ENCODE measurements around the gene BAIAP2L1. TPM values are rescaled to one million over a fixed set of nuclear protein-coding genes. Genes with fewer than 3 reads are reported as not detected.
"Not testable (repeated sequence)": the region's sequence is repeated elsewhere in the genome, so short reads cannot be mapped to it uniquely, and the experiment has no call there.

BAIAP2L1 gene, protein sequence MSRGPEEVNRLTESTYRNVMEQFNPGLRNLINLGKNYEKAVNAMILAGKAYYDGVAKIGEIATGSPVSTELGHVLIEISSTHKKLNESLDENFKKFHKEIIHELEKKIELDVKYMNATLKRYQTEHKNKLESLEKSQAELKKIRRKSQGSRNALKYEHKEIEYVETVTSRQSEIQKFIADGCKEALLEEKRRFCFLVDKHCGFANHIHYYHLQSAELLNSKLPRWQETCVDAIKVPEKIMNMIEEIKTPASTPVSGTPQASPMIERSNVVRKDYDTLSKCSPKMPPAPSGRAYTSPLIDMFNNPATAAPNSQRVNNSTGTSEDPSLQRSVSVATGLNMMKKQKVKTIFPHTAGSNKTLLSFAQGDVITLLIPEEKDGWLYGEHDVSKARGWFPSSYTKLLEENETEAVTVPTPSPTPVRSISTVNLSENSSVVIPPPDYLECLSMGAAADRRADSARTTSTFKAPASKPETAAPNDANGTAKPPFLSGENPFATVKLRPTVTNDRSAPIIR
- 1 to 10 TPM; 2.3 to 3.0 TPM for total RNA-seq

DNA sequence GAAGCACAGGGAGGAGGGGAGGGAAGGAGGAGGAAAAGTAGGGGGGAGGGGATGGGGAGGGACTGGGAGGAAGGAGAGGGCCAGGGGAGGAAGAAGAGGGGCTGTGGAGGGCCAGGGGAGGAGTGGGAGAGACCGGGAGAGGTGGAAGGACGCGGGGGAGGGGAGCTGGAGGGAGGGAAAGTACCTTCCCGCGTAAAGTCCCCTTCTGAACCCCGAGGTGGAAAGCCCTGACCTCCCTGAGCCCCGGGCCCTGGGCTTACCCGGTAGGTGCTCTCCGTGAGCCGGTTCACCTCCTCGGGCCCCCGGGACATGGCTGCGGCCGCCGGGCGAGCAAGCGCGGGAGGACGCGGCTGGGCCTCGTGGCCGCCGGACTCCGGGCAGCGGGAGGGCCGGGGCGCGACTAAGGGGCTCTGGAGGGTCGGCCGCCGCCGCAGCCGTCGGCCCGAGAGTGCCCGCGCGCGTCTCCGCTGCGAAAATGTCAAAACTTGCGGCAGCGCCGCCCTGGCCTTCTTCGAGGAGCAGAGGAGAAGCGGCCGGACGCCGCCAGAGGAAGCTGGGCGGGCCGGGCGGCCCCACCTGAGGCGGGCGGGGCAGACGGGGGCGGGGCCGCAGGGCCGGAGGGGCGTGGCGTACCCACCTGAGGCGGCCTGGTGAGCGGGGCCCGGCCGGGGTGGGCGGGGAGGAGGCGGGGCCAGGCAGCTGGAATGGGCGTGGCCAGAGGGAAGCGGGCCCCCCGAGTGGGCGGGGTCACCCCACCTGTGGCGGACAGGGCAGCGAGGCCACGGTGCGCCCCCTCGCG, at the start of gene BAIAP2L1:
Gene BAIAP2L1, minus strand, starts transcription at position 549 of the 799 bp plus-strand sequence. Its CDS starts 238 bp downstream, at position 311.
- CTCF ChIA-PET = interaction anchor here (0.5 to 1.6 kb wide), 4 partner anchors 18 to 1310 kb away, joined by 3 to 4 read pairs (median 3); no protein-coding TSS in a partner anchor
- POLR2A ChIA-PET = interaction anchor here (0.6 kb wide), 1 partner anchor 47 kb away, joined by 4 read pairs; no protein-coding TSS in a partner anchor
- Mint-ChIP-seq H3K27ac (no peak within 1 kb of the TSS), H3K9me3 (ENCODE audit: low read depth) (no peaks in the 10 kb centered on the region), H3K4me1 (peaks cover 7% of the 10 kb centered on the region), H3K4me3 (peak within 1 kb of the TSS; percentile 21), H3K27me3 (peaks cover 20% of the 10 kb centered on the region), H3K36me3 (ENCODE audit: low read depth) (no peaks in the 10 kb centered on the region)
- intact Hi-C loops (cut with DNase I, micrococcal nuclease) = loop anchor here (1.0 to 5.0 kb wide), 8 partner anchors 106 to 742 kb away; partner anchors contain the start of genes BRI3 (in 2 of the 2), BHLHA15 (in 1 of the 2), LMTK2 (in 1 of the 2) and SMURF1 (in 1 of the 2)
- DNase-seq = peak; percentile 93
- peak; percentile 89 for ATAC-seq

DNA sequence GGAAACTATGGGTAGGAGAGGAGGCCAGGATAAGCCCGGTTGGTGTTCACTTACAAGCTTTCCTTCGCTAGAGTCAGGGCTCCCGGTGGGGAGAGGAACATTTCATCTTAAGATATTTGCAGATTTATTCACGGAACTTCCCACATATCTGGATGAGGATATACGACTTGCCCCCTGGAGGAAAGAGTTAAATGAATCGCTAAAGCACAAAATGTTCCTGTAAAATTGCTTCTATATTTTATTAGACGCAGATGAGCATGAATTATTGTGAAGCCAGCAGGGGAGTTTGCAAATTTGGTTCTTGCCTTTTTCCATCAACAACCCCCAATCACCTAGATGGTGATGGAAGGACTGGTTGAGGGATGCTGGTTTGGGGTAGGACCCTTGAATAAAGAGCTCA, 47.9 kb upstream of the BAIAP2L1 start:
- DNase-seq = no peak
- H3K9me3 Mint-ChIP-seq (ENCODE audit: low read depth) = peaks cover 7% of the 10 kb centered on the region
- ATAC-seq = no peak
- intact Hi-C loops (cut with DNase I, micrococcal nuclease) = no loop called here
- ChIA-PET POLR2A (no interaction called here), CTCF (no interaction called here)
- H3K4me1 Mint-ChIP-seq = no peaks in the 10 kb centered on the region
- peaks cover 2% of the 10 kb centered on the region for H3K27me3 Mint-ChIP-seq
- no peak overlapping the region for H3K4me3 Mint-ChIP-seq
- no peaks in the 10 kb centered on the region for H3K36me3 Mint-ChIP-seq (ENCODE audit: low read depth)
- no peak overlapping the region for H3K27ac Mint-ChIP-seq

DNA sequence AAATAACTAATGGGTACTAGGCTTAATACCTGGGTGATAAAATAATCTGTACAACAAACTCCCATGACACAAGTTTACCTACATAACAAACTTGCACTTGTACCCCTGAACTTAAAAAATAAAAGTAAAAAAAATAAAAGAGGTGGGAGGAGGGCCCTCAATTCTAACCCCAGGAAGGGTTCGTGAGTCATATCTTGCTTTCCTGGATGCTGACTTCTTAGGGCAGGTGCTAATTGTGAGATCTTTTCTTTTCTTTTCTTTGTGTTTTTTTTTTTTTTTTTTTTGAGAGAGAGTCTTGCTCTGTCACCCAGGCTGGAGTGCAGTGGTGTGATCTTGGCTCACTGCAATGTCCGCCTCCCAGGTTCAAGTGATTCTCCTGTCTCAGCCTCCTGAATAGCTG, 40.1 kb upstream of the BAIAP2L1 start:
- intact Hi-C loops (cut with DNase I, micrococcal nuclease) = not testable (repeated sequence)

DNA sequence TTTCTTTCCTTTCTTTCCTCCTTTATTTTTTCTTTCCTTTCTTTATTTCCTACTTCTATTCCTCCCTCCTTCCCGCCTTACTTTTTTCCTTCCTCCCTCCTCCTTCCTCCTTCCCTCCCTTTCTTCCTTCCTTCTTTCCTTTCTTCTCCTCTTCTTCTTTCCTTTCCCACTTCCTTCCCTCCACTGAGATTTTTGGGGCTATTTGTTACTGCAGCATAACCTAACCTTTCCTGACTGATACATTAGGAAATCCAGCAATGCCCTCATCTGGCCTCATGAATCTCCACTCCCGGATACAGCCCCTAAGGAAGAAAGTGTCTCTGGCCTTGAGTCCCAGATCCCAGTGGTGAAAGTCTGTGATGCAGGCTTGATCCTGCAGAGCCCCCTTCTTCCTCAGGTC, 38.6 kb upstream of the BAIAP2L1 start:
- ChIA-PET POLR2A (no interaction called here), CTCF (no interaction called here)
- H3K4me3 Mint-ChIP-seq = no peak overlapping the region
- H3K4me1 Mint-ChIP-seq = peaks cover 4% of the 10 kb centered on the region
- intact Hi-C loops (cut with DNase I, micrococcal nuclease) = no loop called here
- DNase-seq = no peak
- H3K27me3 Mint-ChIP-seq = peaks cover 4% of the 10 kb centered on the region
- no peaks in the 10 kb centered on the region for H3K36me3 Mint-ChIP-seq (ENCODE audit: low read depth)
- ATAC-seq = no peak
- peaks cover 2% of the 10 kb centered on the region for H3K9me3 Mint-ChIP-seq (ENCODE audit: low read depth)
- no peak overlapping the region for H3K27ac Mint-ChIP-seq

More for the DNA sequence above, 40.1 kb upstream of the BAIAP2L1 start:
- ATAC-seq = peak; percentile 70
- H3K9me3 Mint-ChIP-seq (ENCODE audit: low read depth); H3K27me3 Mint-ChIP-seq; H3K36me3 Mint-ChIP-seq (ENCODE audit: low read depth); H3K4me1 Mint-ChIP-seq; POLR2A ChIA-PET; H3K27ac Mint-ChIP-seq; CTCF ChIA-PET; DNase-seq; H3K4me3 Mint-ChIP-seq: not testable (repeated sequence)

DNA sequence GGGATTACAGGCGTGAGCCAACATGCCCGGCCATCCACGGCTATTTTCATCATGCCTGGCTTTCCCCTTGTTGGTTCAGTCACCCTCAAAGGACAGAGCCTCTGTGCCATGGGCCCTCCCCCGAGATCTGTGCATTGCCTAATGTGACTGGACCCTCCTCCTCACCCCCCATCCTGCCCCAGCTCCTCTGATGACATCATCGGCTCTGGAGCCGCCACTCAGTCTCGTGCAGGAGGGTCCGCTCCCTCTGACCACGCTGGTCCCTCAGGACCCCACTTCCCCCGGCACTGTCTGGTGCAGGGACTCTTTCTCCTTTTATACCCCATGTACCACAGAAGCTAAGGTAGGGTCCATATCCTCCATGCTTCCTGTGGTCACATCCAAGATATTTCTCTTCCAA, 33.2 kb upstream of the BAIAP2L1 start:
- Mint-ChIP-seq H3K4me1 (peaks cover 4% of the 10 kb centered on the region), H3K36me3 (ENCODE audit: low read depth) (no peaks in the 10 kb centered on the region), H3K27me3 (no peaks in the 10 kb centered on the region), H3K9me3 (ENCODE audit: low read depth) (no peaks in the 10 kb centered on the region), H3K4me3 (no peak overlapping the region), H3K27ac (no peak overlapping the region)
- intact Hi-C loops (cut with DNase I, micrococcal nuclease) = no loop called here
- ATAC-seq (no peak), DNase-seq (no peak)
- ChIA-PET CTCF (interaction anchor here (0.6 to 3.7 kb wide), 7 partner anchors 14 to 407 kb away, joined by 3 to 16 read pairs (median 3); no protein-coding TSS in a partner anchor), POLR2A (no interaction called here)

DNA sequence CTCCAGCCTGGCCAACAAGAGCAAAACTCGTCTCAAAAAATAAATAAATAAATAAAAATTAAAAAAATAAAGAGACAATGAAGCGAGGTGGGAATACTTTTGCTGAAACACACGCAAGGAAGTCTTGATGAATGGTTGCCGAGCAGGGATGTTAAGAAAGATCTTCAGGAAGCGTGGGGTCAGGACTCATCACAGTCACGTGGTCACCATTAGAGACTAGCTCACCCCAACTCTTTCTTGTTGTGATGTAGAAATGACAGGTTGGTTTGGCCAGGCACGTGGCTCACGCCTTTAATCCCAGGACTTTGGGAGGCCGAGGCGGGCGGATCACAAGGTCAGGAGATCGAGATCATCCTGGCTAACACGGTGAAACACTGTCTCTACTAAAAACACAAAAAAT, 28.9 kb upstream of the BAIAP2L1 start:
- Mint-ChIP-seq H3K27me3 (peaks cover 4% of the 10 kb centered on the region), H3K4me1 (no peaks in the 10 kb centered on the region), H3K9me3 (ENCODE audit: low read depth) (no peaks in the 10 kb centered on the region), H3K27ac (no peak overlapping the region), H3K36me3 (ENCODE audit: low read depth) (no peaks in the 10 kb centered on the region), H3K4me3 (no peak overlapping the region)
- ChIA-PET CTCF (interaction anchor here (0.6 to 2.0 kb wide), 6 partner anchors 9 to 412 kb away, joined by 3 to 18 read pairs (median 4); no protein-coding TSS in a partner anchor), POLR2A (interaction anchor here (0.6 kb wide), 1 partner anchor 428 kb away, joined by 6 read pairs; no protein-coding TSS in a partner anchor)
- no peak for DNase-seq
- intact Hi-C loops (cut with DNase I, micrococcal nuclease) = no loop called here
- no peak for ATAC-seq

DNA sequence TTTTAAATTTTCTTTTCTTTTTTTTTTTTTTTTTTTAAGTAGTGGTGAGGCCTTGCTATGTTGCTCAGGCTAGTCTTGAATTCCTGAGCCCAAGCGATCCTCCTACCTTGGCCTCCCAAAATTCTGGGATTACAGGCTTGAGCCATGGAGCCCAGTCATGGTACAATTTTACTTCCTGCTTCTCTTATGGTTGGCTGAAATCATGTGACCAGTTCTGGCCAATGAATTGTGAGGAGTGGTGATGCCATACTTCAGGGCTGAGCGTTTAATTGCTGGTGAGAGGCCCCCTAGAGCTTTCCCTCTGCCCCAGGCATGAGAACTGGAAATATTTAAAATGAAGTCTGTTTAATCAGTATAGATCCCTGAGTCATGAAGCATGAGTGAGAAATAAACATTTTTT, 22.2 kb upstream of the BAIAP2L1 start:
- no peaks in the 10 kb centered on the region for H3K9me3 Mint-ChIP-seq (ENCODE audit: low read depth)
- CTCF ChIA-PET = interaction anchor here (1.0 to 2.4 kb wide), 6 partner anchors 13 to 419 kb away, joined by 3 to 13 read pairs (median 6); no protein-coding TSS in a partner anchor
- intact Hi-C loops (cut with DNase I, micrococcal nuclease) = no loop called here

DNA sequence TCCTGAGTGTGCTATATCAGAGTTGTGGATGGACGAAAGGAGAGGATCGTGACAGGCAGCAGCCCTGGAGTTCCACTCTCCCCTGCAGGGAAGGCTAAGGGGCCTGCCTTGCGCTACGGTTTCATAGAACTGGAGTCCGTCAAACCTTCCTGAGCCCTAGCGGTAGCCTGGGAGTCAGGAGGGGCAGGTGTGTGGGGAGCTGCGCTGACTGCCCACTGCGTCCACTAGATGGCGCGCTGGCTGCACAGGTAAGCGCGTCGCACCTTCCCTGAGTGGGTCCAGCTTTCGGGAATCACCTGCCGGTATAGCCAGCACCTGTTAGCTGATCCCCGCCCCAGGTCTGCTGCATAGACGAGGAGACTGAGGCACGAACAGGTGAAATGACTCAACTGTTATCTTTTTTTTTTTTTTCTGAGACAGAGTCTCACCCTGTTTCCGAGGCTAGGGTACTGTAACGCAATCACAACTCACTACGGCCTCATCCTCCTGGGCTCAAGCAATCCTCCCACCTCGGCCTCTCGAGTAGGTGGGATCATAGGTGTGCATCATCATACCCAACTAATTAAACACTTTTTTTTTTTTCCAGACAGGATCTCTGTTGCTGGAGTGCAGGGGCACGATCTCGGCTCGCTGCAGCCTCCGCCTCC, 20.2 kb upstream of the BAIAP2L1 start:
- Mint-ChIP-seq H3K27ac (no peak overlapping the region), H3K9me3 (ENCODE audit: low read depth) (no peaks in the 10 kb centered on the region), H3K4me3 (no peak overlapping the region), H3K27me3 (peaks cover 8% of the 10 kb centered on the region), H3K36me3 (ENCODE audit: low read depth) (no peaks in the 10 kb centered on the region), H3K4me1 (no peaks in the 10 kb centered on the region)
- peak; percentile 80 for DNase-seq
- POLR2A ChIA-PET = interaction anchor here (0.6 kb wide), 1 partner anchor 16 kb away, joined by 3 read pairs; no protein-coding TSS in a partner anchor
- peak; percentile 60 for ATAC-seq
- intact Hi-C loops (cut with DNase I, micrococcal nuclease) = loop anchor here in 1 of 2 experiments (1.0 kb wide), 1 partner anchor 420 kb away; no protein-coding TSS in a partner anchor
- CTCF ChIA-PET = interaction anchor here (0.8 to 2.4 kb wide), 11 partner anchors 9 to 452 kb away, joined by 3 to 13 read pairs (median 5); no protein-coding TSS in a partner anchor

More for the DNA sequence above, 22.2 kb upstream of the BAIAP2L1 start:
- peak; percentile 45 for ATAC-seq
- DNase-seq = no peak
- Mint-ChIP-seq H3K27me3 (peaks cover 8% of the 10 kb centered on the region), H3K27ac (no peak overlapping the region), H3K4me1 (no peaks in the 10 kb centered on the region), H3K4me3 (no peak overlapping the region), H3K36me3 (ENCODE audit: low read depth) (no peaks in the 10 kb centered on the region)
- POLR2A ChIA-PET = no interaction called here

DNA sequence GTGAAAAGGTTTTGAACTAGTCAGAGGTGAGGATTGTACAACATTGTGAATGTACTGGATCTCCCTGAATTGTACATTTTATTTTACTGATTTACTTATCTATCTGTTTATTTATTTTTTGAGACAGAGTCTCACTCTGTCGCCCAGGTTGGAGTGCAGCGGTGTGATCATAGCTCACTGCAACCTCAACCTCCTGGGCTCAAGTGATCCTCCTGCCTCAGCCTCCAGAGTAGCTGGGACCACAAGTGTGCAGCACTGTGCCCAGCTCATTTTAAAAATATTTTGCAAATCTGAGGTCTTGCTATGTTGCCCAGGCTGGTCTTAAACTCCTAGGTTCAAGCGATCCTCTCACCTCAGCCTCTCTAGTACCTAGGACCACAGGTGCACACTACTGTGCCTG, 19.1 kb upstream of the BAIAP2L1 start:
- H3K4me1 Mint-ChIP-seq; H3K4me3 Mint-ChIP-seq; intact Hi-C loops (cut with DNase I, micrococcal nuclease); H3K27me3 Mint-ChIP-seq; DNase-seq; H3K27ac Mint-ChIP-seq; H3K9me3 Mint-ChIP-seq (ENCODE audit: low read depth); H3K36me3 Mint-ChIP-seq (ENCODE audit: low read depth); ATAC-seq; POLR2A ChIA-PET: not testable (repeated sequence)
- CTCF ChIA-PET = interaction anchor here (0.5 to 3.1 kb wide), 5 partner anchors 10 to 425 kb away, joined by 3 to 8 read pairs (median 3); no protein-coding TSS in a partner anchor

DNA sequence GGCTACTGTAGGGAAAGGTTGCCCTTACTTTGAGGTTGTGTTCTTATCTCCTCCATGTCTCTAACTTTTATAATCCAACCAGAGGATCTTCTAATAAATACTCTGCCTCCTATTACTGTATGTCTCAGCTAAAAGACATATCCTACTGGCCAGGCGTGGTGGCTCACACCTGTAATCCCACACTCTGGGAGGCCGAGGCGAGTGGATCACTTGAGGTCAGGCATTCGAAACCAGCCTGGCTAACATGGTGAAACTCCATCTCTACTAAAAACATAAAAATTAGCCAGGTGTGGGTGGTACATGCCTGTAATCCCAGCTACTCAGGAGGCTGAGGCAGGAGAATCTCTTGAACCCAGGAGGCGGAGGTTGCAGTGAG, 18.4 kb upstream of the BAIAP2L1 start:
- H3K9me3 Mint-ChIP-seq (ENCODE audit: low read depth); H3K4me1 Mint-ChIP-seq; H3K27me3 Mint-ChIP-seq; intact Hi-C loops (cut with DNase I, micrococcal nuclease); POLR2A ChIA-PET; H3K27ac Mint-ChIP-seq; H3K4me3 Mint-ChIP-seq; DNase-seq; H3K36me3 Mint-ChIP-seq (ENCODE audit: low read depth): not testable (repeated sequence)
- CTCF ChIA-PET = interaction anchor here (1.1 to 3.1 kb wide), 5 partner anchors 15 to 422 kb away, joined by 3 to 8 read pairs (median 4); partner anchors contain the start of gene BAIAP2L1
- ATAC-seq = peak; percentile 7
